GM19099 (cell line): Measurements from ENCODE around the gene CFAP91.

Experiments
- POLR2A ChIP-seq: IDR thresholded peaks from 3 replicates; pipeline ENCODE4 v1.6.1; 2011; ENCODE audit warnings: low read depth; ENCODE audit not compliant: insufficient read length; ENCODE audit errors: extremely low read depth

The CFAP91 gene

GRCh38 chr3:119703820-119704531 lies 1.2 kb downstream of the CFAP91 start:
- TF ChIP-seq POLR2A, result no peak

DNA sequence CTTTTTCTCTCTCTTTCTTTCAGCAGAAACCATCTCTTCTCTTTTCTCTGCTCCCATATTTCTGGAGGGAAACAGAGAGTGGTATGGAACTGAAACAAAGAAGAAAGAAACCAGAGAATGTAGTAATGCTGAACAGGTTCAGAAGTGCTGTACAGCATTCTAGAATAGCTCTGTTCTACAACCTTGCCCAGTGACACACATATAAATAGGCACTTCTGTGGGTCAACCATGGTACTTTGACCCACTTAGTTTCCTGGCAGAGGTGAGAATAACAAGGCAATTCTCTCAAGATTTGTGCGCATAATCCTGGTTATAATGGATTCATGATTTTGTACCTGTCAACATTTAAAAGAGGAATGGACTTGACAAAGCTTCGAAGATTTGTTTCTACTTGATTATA lies 12.3 kb downstream of the CFAP91 start:
- no peak for TF ChIP-seq POLR2A

DNA sequence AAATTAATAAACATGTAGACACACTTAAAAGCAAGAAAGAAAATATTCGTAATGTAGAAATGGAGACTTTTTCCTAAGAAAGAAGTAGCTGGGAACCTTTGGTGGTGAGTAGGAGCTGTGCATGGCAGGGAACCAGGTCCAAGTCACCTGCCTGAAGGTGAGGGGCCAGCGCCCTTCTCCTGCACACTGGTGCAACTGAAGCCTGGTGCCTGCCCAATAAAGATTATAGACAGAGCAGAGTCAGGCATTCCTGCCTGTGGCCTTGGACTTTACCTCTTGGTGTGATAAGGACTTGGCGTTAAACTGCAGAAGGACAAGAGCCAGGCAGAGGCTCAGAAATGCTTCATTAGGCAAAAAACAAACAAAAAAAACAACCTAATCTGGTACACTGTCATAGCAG lies 14.2 kb downstream of the CFAP91 start:
- TF ChIP-seq POLR2A, result no peak

DNA sequence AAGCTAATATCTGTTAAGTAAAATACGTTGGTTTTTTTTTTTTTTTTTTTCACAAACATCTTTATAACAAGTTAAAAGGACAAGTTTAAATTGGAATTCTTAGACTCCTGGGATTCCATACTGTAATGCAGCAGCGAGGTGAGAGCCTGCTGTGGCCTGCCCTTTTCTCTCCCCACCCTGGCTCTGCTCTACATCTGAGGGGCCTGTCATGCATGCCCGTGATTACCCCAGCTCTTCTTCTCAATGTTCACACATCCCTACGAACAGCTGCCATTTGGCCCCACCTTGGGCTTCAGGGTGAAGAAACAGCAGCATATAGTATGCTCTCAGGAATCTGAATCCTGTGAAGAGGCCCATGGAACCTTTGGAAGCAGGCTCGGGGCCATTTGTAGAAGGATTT lies 14.7 kb downstream of the CFAP91 start:
- no peak for TF ChIP-seq POLR2A

DNA sequence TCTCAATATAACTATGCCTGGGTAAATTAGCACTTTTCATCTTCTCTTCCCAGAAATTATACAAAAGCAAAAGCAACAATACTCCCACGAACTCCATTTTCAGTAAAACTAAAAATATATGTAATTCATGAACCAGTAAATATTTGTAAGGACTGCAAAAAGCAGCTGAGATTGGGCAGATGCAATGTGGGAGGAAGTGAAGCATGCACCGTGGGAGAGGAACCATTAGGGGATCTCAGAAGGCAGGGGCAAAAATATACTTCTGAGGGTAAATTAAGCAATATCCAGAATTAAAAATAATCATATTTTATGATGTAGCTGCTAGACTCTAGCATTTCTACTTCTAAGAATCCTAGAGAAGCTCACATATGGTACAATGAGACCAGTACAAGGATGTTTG lies 20.2 kb downstream of the CFAP91 start:
- no peak for TF ChIP-seq POLR2A

DNA sequence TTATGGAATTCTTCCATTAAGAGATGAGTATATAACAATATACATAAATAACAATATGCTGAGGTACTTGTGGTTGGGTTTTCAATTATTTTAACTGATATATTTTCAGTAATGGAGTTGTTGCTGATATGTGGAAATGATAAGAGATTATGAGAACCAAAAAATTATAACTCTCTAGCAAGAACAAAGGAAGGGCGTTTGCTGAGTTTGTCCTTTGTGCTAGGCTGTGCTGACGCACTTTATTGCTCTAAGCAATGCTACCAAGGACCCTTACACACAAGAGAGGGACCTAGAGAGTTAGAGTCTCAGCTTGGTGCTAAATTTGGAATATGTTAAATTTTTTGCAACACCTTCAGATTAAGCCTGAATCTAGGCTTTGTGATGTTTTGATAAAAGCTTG lies 24.1 kb downstream of the CFAP91 start:
- TF ChIP-seq POLR2A, result no peak

GRCh38 chr3:119729996-119730395 lies 27.2 kb downstream of the CFAP91 start:
- no peak for TF ChIP-seq POLR2A

- TF ChIP-seq POLR2A, result no peak
These were observed 28.9 kb downstream of the CFAP91 start for GRCh38 chr3:119731560-119732343.

- TF ChIP-seq POLR2A, result no peak
These were observed 31.0 kb downstream of the CFAP91 start for GRCh38 chr3:119733812-119734211.

- TF ChIP-seq POLR2A, result no peak
These were observed 35.9 kb downstream of the CFAP91 start for GRCh38 chr3:119738741-119739140.

GRCh38 chr3:119741657-119742590 lies 39.1 kb downstream of the CFAP91 start:
- TF ChIP-seq POLR2A, result no peak

GRCh38 chr3:119743921-119744320 lies 41.1 kb downstream of the CFAP91 start:
- TF ChIP-seq POLR2A, result no peak

DNA sequence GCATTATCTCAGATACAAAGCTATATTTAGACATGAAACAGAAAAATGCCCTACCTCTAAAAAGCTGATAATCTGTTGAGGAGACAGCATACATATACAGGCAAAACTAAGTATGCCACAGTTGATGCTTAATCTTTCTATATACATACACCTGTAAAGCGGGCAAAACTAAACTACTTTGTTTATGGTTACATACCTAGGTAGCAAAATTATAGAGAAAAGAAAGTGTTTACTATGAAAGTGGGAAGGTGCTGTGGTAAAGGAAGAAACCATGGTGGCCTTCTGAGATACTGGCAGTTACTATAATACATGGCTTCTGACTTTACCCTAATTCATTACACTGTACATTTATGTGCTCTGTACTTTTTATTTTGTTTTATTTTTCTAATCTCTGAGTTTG lies 43.1 kb downstream of the CFAP91 start:
- no peak for TF ChIP-seq POLR2A

DNA sequence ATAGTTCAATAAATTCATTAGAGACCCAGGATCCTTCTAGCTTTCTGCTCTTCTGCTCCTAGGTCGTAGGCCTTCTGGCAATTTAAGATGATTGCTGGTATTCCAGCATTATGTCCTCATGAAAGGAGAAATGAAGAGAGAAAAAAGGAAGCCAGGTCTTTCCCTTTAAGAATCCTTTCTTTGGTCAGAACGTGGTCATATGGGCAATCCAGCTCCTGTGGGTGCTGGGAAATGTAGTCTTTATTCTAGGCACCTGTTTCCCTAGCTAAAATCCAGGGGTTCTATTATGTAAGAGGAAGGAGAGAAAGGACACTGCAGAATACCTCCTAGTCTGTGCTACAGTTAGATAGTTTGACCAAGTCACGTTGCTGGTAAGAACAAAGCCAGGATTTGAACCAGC lies 43.6 kb downstream of the CFAP91 start:
- TF ChIP-seq POLR2A, result no peak

- no peak for TF ChIP-seq POLR2A
These were observed 44.5 kb downstream of the CFAP91 start for GRCh38 chr3:119747357-119747756.
